ENCODE data around the gene CYS1.
"Not testable (repeated sequence)": the region's sequence is repeated elsewhere in the genome, so short reads cannot be mapped to it uniquely, and the experiment has no call there.

CYS1 gene

GRCh38 chr2:10079870-10080535, at the start of gene CYS1:
Gene CYS1, minus strand, starts transcription at chr2:10080411. Its CDS starts 188 bp downstream, at chr2:10080223.
- DNase-seq = no peak

- DNase-seq = no peak
Measured at GRCh38 chr2:10129490-10129889, 49.3 kb upstream of the CYS1 start.

- DNase-seq = no peak
Measured at GRCh38 chr2:10128420-10128819, 48.2 kb upstream of the CYS1 start.

- no peak for DNase-seq
Measured at GRCh38 chr2:10126632-10127026, 46.4 kb upstream of the CYS1 start.

GRCh38 chr2:10125842-10126631, 45.8 kb upstream of the CYS1 start:
- DNase-seq = no peak

- peak; percentile 49 to 62 for DNase-seq
Measured at GRCh38 chr2:10124538-10125045, 44.4 kb upstream of the CYS1 start.

GRCh38 chr2:10123281-10123680, 43.1 kb upstream of the CYS1 start:
- no peak for DNase-seq

GRCh38 chr2:10122500-10123280, 42.5 kb upstream of the CYS1 start, which contains the start of gene RRM2:
Gene RRM2, plus strand, starts transcription at chr2:10122739. Its CDS starts 60 bp downstream, at chr2:10122799.
- peak; percentile 97 to 99 for DNase-seq

- DNase-seq = no peak
Measured at GRCh38 chr2:10120877-10121574, 40.8 kb upstream of the CYS1 start.

- DNase-seq = peak; percentile 99 to 100
Measured at GRCh38 chr2:10120158-10120876, 40.1 kb upstream of the CYS1 start.

GRCh38 chr2:10119601-10120157, 39.5 kb upstream of the CYS1 start:
- no peak for DNase-seq

GRCh38 chr2:10119027-10119325, 38.8 kb upstream of the CYS1 start:
- DNase-seq = no peak

- no peak for DNase-seq
Measured at GRCh38 chr2:10109311-10109710, 29.1 kb upstream of the CYS1 start.

GRCh38 chr2:10104906-10105305, 24.7 kb upstream of the CYS1 start:
- not testable (repeated sequence) for DNase-seq

GRCh38 chr2:10103179-10103578, 23.0 kb upstream of the CYS1 start:
- peak; percentile 32 to 40 for DNase-seq

- DNase-seq = no peak
Measured at GRCh38 chr2:10101491-10101890, 21.3 kb upstream of the CYS1 start.

GRCh38 chr2:10097352-10098148, 17.3 kb upstream of the CYS1 start:
- DNase-seq = peak; percentile 85 to 95

- DNase-seq = no peak
Measured at GRCh38 chr2:10096641-10097040, 16.4 kb upstream of the CYS1 start.

- DNase-seq = no peak
Measured at GRCh38 chr2:10095175-10095574, 15.0 kb upstream of the CYS1 start.

GRCh38 chr2:10094271-10094814, 14.1 kb upstream of the CYS1 start:
- DNase-seq = no peak

GRCh38 chr2:10091889-10092244, 11.7 kb upstream of the CYS1 start:
- not testable (repeated sequence) for DNase-seq
